ENCODE data around the gene ARHGAP8.

Gene ARHGAP8

DNA sequence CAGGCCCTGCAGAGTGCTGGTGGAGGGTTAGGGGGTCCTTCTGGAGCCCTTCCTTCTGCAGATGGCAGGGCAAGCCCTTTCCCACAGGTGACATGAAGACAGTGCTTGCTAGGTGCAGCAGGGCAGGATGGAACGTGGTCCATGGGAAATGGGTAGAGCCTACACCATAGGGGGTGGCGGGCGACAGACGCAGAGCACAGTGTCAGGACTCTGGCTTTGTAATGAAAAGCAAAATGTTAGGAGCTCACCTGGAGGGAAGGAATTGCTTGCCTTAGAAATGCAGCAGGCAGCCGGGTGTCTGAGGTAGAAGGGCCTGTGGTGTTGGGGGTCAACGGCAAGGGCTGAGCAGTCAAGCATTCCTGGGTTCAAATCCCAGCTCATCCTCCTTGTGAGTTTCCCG lies 54.9 kb downstream of the ARHGAP8 start:
- DNase-seq = no peak

DNA sequence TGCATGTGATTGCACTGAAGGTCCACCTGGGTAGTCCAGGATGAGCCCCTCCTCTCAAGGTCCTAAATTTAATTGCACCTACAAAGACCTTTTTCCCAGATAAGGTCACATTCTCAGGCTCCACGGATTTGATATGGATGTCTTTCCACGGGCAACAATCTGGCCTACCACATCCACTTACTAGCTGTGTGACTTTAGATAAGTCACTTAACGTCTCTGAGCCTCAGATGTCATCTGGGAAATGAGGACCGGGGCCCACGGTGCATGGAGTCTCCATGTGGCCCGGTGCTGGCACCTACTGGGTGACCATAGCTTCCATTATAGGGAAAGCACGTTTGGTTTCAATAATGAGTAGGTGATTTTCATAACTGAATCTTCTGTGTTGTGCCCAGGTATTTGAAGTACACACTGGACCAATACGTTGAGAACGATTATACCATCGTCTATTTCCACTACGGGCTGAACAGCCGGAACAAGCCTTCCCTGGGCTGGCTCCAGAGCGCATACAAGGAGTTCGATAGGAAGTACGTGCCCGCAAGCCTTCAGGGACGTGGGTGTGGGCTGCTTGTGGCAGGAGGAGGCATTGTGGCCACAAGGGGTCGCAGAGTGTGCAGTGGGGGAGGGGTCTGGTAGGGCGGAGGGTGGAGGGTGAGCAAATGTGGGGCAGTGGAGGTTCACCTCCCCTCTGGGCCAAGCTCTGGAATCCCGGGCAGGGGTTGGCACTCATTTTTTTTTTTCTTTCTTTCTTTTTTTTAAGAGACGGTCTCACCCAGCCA lies 55.7 kb downstream of the ARHGAP8 start:
- DNase-seq = no peak

DNA sequence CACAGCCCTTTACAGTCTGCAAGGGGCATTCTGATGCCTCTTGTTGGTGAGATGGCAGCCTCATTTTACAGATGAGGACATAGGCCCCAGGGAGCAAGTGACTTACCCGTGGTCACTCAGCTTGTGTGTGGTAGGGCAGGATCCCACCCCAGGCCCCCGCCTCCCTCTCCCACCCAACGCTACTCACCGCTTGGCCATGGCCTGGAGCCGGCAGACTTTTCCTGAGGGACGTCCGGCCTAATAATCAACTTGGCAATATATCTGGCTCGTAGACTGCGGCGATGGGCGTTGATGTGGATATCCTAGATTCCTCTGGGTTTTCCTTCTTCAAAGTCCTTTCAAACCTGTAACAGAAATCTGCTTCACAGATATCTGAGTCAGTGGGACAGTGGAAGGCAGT lies 57.1 kb downstream of the ARHGAP8 start:
- no peak for DNase-seq

DNA sequence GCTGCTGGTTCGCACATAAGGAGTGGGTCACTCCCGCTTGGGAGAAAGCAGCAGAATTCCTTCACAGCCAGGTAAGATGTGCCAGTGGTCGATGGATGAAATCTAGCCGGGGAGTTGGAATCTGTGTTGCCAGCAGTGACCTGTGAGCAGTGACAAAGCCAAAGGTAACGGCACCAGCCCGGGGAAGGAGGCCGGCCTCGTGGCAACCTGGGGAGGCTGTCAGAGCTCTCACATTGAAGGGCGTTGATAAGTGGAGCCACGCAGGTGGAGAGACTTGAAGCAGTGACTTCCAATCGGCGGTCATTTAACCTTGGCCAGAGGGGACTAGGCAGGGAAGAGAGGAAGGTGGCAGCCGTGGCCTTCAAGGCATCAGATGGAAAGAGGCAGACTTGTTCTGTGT lies 58.8 kb downstream of the ARHGAP8 start:
- DNase-seq = no peak

DNA sequence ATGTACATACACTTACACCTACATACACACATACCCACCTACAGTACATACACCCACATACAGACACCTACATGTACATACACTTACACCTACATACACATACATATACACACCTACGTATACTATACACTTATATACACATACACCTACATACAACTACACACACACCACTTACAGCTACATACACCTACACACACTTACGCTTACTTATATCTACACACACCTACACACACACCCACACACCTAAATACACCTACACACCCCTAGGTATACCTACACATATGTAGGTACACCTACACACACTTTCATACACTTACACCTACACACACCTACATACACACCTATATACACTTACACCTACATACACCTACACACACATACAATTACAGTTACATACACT lies 61.0 kb downstream of the ARHGAP8 start:
- DNase-seq = no peak

- no peak for DNase-seq
Observed at GRCh38 chr22:44814266-44815098, 62.1 kb downstream of the ARHGAP8 start.

- no peak for DNase-seq
Observed at GRCh38 chr22:44815099-44816070, 63.0 kb downstream of the ARHGAP8 start.

DNA sequence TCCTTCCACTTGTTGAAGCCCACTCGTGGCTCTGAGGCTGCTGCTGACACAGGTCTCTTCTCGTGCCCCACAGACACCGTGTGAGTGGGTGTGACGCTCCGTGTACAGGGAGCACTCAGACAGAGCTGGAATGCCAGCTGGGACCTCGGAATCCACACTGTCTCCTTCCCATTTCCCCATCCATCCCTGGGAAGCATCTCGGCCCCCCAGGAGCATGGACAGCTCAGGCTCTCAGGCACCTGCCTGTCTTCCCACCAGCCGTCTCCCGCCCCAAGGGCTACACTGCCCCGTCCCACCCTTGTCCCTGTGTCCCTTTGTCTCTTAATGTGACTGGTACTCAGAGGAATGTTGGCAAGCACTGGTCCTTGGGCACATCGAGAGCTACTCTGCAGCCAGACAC lies 63.8 kb downstream of the ARHGAP8 start:
- no peak for DNase-seq

DNA sequence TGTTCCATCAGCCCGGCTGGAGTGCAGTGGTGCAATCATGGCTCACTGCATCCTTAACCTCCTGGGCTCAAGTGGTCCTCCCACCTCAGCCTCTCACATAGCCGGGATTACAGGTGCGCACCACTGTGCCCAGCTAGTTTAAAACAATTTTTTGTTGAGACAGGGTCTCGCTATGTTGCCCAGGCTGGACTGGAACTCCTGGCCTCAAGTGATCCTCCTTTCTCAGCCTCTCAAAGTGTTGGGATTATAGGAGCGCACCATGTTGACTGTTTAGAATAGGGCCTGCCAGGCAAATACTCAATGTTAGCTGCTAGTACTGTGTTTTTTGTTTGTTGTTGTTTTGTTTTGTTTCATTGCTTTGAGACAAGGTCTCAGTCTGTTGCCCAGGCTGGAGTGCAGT lies 66.4 kb downstream of the ARHGAP8 start:
- no peak for DNase-seq

- DNase-seq = no peak
Observed at GRCh38 chr22:44819966-44820631, 67.7 kb downstream of the ARHGAP8 start.

DNA sequence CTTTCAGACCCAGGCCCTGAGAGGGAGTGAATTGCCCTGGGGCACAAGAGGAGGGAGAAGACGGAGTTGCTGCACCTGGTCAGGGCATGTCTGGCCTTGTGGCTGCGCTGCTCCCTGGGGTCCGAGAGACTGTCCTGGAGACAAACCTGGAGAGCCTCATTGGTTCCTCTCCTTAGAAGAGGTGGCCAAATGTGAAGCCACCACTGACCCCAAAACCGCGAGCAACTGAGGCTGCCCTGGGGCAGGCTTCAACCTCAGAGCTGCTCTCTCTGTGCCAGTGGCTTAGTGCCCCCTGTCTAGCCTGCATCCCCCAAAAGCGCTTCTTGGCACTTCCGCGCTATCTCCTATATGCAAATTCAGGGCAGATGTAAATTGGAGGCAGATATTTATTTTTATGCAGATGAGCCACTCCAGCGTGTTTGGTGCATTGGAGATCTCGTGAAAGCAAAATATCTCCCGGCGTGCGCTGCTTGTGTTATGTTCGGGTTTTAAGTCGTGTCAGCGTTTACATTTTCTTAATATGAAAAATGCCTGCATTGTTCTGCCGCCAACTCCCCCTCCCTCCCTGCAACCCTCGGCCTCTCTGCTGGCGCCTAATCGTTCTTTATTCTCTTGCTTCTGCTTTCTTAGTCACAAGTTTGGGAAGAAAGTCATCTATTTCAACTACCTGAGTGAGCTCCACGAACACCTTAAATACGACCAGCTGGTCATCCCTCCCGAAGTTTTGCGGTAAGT lies 69.5 kb downstream of the ARHGAP8 start:
- DNase-seq = no peak

DNA sequence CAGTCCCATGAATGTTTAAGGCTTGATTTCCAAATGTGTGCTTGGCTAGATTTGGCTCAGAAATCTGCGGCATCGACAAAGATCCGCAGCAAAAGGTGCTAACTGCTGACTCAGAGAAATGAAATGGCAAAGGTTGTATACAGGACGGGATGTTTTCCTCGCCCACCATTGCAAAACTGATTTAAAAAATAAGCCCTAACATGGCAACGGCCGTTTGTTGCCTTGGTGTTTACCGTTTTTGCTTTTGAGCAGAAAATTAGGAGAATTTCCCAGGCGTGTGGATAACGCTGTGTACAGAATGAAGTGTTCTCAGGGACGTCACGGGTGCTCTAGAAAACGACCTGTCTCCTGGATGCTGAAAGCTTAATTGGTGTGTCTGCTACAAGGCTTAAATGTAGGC lies 70.2 kb downstream of the ARHGAP8 start:
- no peak for DNase-seq

- no peak for DNase-seq
Observed at GRCh38 chr22:44823396-44823795, 71.0 kb downstream of the ARHGAP8 start.

DNA sequence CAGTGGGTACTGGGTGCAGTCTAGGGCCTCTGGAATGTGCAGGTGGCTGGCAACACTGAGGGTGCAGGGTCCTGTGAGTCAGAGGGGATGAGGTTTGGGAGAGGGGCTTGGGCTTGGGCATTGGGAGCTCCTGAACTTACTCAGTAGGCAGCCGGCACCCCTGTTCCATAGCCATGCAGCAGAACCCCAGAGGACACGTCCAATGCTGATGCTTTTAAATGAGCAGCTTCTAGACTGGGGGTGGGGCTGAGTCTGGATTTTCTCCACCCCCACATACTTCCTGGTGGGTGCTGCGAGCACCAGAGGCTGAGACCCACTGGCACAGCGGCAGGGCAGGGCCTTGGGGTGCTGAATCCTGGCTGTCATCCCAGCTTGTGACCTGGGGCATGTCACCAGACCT lies 71.4 kb downstream of the ARHGAP8 start:
- DNase-seq = no peak

GRCh38 chr22:44824271-44824670 lies 71.9 kb downstream of the ARHGAP8 start:
- DNase-seq = no peak

- no peak for DNase-seq
Observed at GRCh38 chr22:44825310-44826150, 73.2 kb downstream of the ARHGAP8 start.

DNA sequence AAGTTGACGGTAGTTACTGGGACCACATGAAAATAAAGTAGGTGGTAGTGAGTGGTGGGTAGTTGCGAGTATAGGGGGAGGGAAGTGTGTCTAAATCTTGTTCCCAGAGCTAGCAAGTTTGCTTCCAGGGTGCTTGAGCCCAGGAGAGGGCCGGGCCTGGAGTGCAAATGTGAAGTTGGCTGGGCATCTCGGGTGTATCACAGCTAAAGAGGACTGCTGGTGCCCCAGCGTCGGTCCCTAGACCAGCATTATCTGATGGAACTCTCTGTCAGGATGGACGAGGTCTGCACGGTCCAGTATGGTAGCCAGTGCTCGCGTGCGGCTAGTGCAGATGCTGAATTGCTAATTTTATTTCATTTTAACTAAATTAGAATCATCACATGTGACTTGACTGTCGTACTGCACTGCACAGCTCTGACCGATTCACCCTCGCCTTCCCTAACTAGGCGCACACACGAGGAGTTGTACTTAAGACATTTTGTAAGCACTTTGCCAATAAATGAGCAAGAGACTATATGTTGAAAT lies 75.4 kb downstream of the ARHGAP8 start:
- no peak for DNase-seq

GRCh38 chr22:44828193-44828592 lies 75.8 kb downstream of the ARHGAP8 start:
- DNase-seq = no peak

DNA sequence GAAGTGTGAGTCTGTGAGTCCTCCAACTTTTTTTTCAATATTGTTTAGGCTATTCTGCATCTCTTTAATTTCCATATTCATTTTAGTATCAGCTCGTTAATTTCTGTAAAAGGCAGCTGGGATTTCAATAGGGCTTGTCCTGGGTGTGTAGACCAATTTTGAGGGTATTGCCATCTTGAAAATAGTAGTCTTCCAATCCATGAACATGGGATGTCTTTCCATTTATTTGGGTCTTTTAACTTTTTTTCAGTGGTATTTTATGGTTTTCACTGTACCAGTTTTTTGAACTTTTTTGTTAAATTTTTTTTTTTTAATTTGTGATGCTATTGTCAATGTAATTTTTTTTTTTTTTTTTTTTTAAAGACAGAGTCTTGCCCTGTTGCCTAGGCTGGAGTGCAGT lies 79.5 kb downstream of the ARHGAP8 start:
- DNase-seq = no peak

DNA sequence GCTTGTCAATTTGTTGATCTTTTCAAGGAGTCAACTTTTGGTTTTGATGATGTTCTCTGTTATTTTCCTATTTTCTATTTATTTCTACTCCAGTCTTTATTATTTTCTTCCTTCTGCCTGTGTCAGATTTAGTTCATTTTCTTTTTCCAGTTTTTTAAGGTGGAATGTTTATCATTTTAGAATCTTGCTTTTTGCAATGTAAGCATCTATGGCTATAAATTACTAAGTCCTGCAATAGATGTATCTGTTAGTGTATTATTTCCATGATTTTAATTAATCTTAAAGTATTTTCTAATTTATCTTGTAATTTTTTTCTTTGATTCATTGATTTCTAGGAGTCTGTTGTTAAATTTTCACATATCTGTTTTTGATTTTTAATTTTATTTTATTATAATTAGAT lies 81.7 kb downstream of the ARHGAP8 start:
- no peak for DNase-seq

GRCh38 chr22:44837481-44837880 lies 85.1 kb downstream of the ARHGAP8 start:
- DNase-seq = no peak
